MM.1S (cell line): Measurements from ENCODE around the gene CASS4.

Experiments used
- DNase-seq: peaks from one replicate; pipeline ENCODE4 v3.0.0-alpha.2; 2015
- H2AFZ ChIP-seq: fragments of 300-600 bp; sonication (generic); 2 replicates; pipeline ENCODE4 v1.6.0; 2016; ENCODE audit warnings: antibody characterized with exemption, low read length
- H3F3A ChIP-seq: fragments of 300-600 bp; sonication (generic); 2 replicates; pipeline ENCODE4 v1.6.1; 2016; ENCODE audit warnings: mild to moderate bottlenecking, antibody characterized with exemption, low read length, moderate library complexity, mixed read lengths; ENCODE audit not compliant: insufficient read depth
- H3K27ac ChIP-seq: fragments of 300-600 bp; sonication (generic); 2 replicates; pipeline ENCODE4 v1.5.1; 2016; ENCODE audit warnings: mild to moderate bottlenecking, low read length
- H3K27me3 ChIP-seq: fragments of 300-600 bp; sonication (generic); replicated peaks from 2 replicates; pipeline ENCODE4 v1.6.0; 2016; ENCODE audit warnings: low read length; ENCODE audit not compliant: insufficient read depth
- H3K36me3 ChIP-seq: fragments of 300-600 bp; sonication (generic); replicated peaks from 2 replicates; pipeline ENCODE4 v1.6.1; 2016; ENCODE audit warnings: mild to moderate bottlenecking, low read length, mixed read lengths; ENCODE audit not compliant: insufficient read depth
- H3K4me1 ChIP-seq: fragments of 300-600 bp; sonication (generic); 2 replicates; pipeline ENCODE4 v1.6.1; 2016; ENCODE audit warnings: low read length, mixed read lengths
- H3K4me2 ChIP-seq: fragments of 300-600 bp; sonication (generic); 2 replicates; pipeline ENCODE4 v1.6.0; 2016; ENCODE audit warnings: low read depth, low read length
- H3K4me3 ChIP-seq: fragments of 300-600 bp; sonication (generic); 2 replicates; pipeline ENCODE4 v1.5.1; 2016; ENCODE audit warnings: low read length, mixed read lengths
- H3K79me2 ChIP-seq: fragments of 300-600 bp; sonication (generic); 2 replicates; pipeline ENCODE4 v1.6.1; 2016; ENCODE audit warnings: mixed run types, low read length, mixed read lengths
- H3K9ac ChIP-seq: fragments of 300-600 bp; sonication (generic); 2 replicates; pipeline ENCODE4 v1.6.1; 2016; ENCODE audit warnings: low read length, mixed read lengths
- H3K9me2 ChIP-seq: fragments of 300-600 bp; sonication (generic); replicated peaks from 2 replicates; pipeline ENCODE4 v1.6.1; 2016; ENCODE audit warnings: mild to moderate bottlenecking, low read length, mixed read lengths; ENCODE audit not compliant: insufficient read depth
- H3K9me3 ChIP-seq: fragments of 300-600 bp; sonication (generic); replicated peaks from 2 replicates; pipeline ENCODE4 v1.6.1; 2016; ENCODE audit warnings: mild to moderate bottlenecking, low read length, mixed read lengths; ENCODE audit not compliant: insufficient read depth
- H4K20me1 ChIP-seq: fragments of 300-600 bp; sonication (generic); 2 replicates; pipeline ENCODE4 v1.6.1; 2016; ENCODE audit warnings: mild to moderate bottlenecking, low read length, moderate library complexity, mixed read lengths; ENCODE audit not compliant: insufficient read depth
- CTCF ChIP-seq: fragments of 300-600 bp; sonication (generic); IDR thresholded peaks from 2 replicates; pipeline ENCODE4 v1.5.1; 2016; ENCODE audit warnings: antibody characterized with exemption, low read length, mixed read lengths
- EZH2 ChIP-seq: fragments of 300-600 bp; sonication (generic); optimal IDR thresholded peaks from 2 replicates; pipeline ENCODE3; 2017; ENCODE audit warnings: low read depth, mild to moderate bottlenecking, antibody characterized with exemption, low read length, mixed read lengths
- EZH2phosphoT487 ChIP-seq: fragments of 300-600 bp; sonication (generic); IDR thresholded peaks from 2 replicates; pipeline ENCODE4 v1.6.1; 2018; ENCODE audit warnings: antibody characterized with exemption, low read length

The CASS4 gene

GRCh38 chr20:56411759-56412472 lies at the start of gene CASS4:
TSS of gene CASS4 (plus strand) at chr20:56412260. CDS start at chr20:56412459, 199 bp downstream.
- Histone ChIP-seq H3K27me3 (no peaks in the 10 kb centered on the region), H3K4me2 (no peak within 1 kb of the TSS), H3K36me3 (no peaks in the 10 kb centered on the region; the same call in 1 of the 2 replicates), H2AFZ (no peak within 1 kb of the TSS), H3F3A (no peaks in the 10 kb centered on the region), H3K9me2 (no peaks in the 10 kb centered on the region), H4K20me1 (no peaks in the 10 kb centered on the region), H3K79me2 (no peaks in the 10 kb centered on the region), H3K4me3 (no peak within 1 kb of the TSS), H3K4me1 (no peaks in the 10 kb centered on the region), H3K9ac (no peak within 1 kb of the TSS), H3K27ac (no peak within 1 kb of the TSS), H3K9me3 (no peaks in the 10 kb centered on the region)
- TF ChIP-seq CTCF (no peak), EZH2 (no peak), EZH2phosphoT487 (no peak)
- DNase-seq, result no peak

DNA sequence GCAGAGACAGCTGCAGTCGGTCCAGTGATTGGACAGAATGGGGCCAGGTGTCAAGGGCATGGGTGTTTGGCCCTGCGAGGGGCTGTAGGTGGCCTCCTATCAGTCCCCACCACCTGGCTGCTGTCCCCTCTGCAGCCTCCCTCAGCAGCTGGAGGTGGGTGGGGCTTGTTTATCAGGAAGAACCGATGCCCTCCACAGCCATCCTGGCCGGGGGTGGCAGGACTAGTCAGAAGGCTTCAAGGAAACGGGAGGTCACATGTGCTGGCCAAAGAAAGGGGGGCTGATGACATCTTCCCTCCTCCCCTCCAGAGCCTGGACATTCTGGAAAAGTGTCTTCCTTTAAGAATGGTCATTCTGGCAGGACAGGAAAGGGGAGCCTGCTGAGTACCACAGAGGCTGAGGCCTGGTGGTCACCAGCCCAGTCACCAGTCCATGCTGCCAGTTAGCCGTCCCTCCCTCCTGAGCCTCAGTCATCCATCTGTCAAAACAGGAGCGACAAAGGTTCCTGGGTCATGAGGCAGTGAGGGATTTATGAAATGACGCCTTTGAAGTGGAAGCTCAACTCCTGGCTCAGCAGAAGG lies 49.1 kb upstream of the CASS4 start:
- Histone ChIP-seq H3K4me2 (no peak overlapping the region), H3K4me3 (no peak overlapping the region), H3K9me2 (no peaks in the 10 kb centered on the region), H3K79me2 (no peaks in the 10 kb centered on the region), H3K4me1 (no peaks in the 10 kb centered on the region), H3K27ac (no peak overlapping the region), H3F3A (no peaks in the 10 kb centered on the region), H3K27me3 (no peaks in the 10 kb centered on the region), H3K36me3 (no peaks in the 10 kb centered on the region), H2AFZ (no peak overlapping the region), H3K9me3 (no peaks in the 10 kb centered on the region), H3K9ac (no peak overlapping the region), H4K20me1 (no peaks in the 10 kb centered on the region)
- TF ChIP-seq EZH2 (no peak), CTCF (no peak), EZH2phosphoT487 (no peak)
- no peak for DNase-seq

- TF ChIP-seq CTCF (no peak), EZH2phosphoT487 (no peak), EZH2 (no peak)
- no peak overlapping the region for H2AFZ ChIP-seq
- H3K27ac ChIP-seq, result no peak overlapping the region
- DNase-seq, result no peak
- no peaks in the 10 kb centered on the region for H3K36me3 ChIP-seq
- no peaks in the 10 kb centered on the region for H3K9me2 ChIP-seq
- no peak overlapping the region for H3K4me3 ChIP-seq
- H3K27me3 ChIP-seq, result no peaks in the 10 kb centered on the region
- H3K9ac ChIP-seq, result no peak overlapping the region
- H4K20me1 ChIP-seq, result no peaks in the 10 kb centered on the region
- H3K4me1 ChIP-seq, result no peaks in the 10 kb centered on the region
- H3K79me2 ChIP-seq, result no peaks in the 10 kb centered on the region
- no peak overlapping the region for H3K4me2 ChIP-seq
- no peaks in the 10 kb centered on the region for H3K9me3 ChIP-seq
- H3F3A ChIP-seq, result no peaks in the 10 kb centered on the region
These were observed 48.6 kb upstream of the CASS4 start for GRCh38 chr20:56363491-56363890.
